Stimulated activated CD4-positive, alpha-beta T cell treated with anti-CD3 and anti-CD28 coated beads, Interleukin-4, amount 100 ng/mL, for 4 hours (primary cell): ENCODE results near the gene ZNF568.

Source experiments
- DNase-seq, 2 experiments: peaks; one replicate each; pipeline ENCODE4 v3.0.0-alpha.2; 2020

The ZNF568 gene

GRCh38 chr19:36915992-36916830 lies at the start of gene ZNF568, which contains the start of gene ZNF829:
ZNF568 (plus strand) TSS chr19:36916332; CDS start chr19:36922771, 6,439 bp downstream.
ZNF829 (minus strand) TSS chr19:36916291; CDS start chr19:36915167, 1,124 bp downstream.
- peak; percentile 79 to 88 for DNase-seq

- DNase-seq: no peak
Measured at GRCh38 chr19:36876993-36877938, 38.9 kb upstream of the ZNF568 start.

GRCh38 chr19:36891768-36892357 lies 24.3 kb upstream of the ZNF568 start:
- no peak for DNase-seq

GRCh38 chr19:36894849-36895383 lies 21.2 kb upstream of the ZNF568 start:
- DNase-seq: no peak

GRCh38 chr19:36898422-36898821 lies 17.7 kb upstream of the ZNF568 start:
- no peak for DNase-seq

GRCh38 chr19:36916991-36917390 lies 859 bp downstream of the ZNF568 start:
- DNase-seq: no peak

- DNase-seq: no peak
Measured at GRCh38 chr19:36918090-36918489, 2.0 kb downstream of the ZNF568 start.

- DNase-seq: no peak
Measured at GRCh38 chr19:36931684-36932083, 15.6 kb downstream of the ZNF568 start.

- DNase-seq: no peak
Measured at GRCh38 chr19:36939153-36939552, 23.0 kb downstream of the ZNF568 start.

- no peak for DNase-seq
Measured at GRCh38 chr19:36950335-36951119, 34.4 kb downstream of the ZNF568 start.

GRCh38 chr19:36962346-36962745 lies 46.2 kb downstream of the ZNF568 start:
- no peak for DNase-seq

- DNase-seq: no peak
Measured at GRCh38 chr19:36963280-36963679, 47.1 kb downstream of the ZNF568 start.

- no peak for DNase-seq
Measured at GRCh38 chr19:36972571-36972970, 56.4 kb downstream of the ZNF568 start.

- DNase-seq: peak; percentile 63 to 70
Measured at GRCh38 chr19:36973021-36973843, 57.1 kb downstream of the ZNF568 start.

GRCh38 chr19:36973844-36974195 lies 57.7 kb downstream of the ZNF568 start:
- no peak for DNase-seq

GRCh38 chr19:36986131-36986530 lies 70.0 kb downstream of the ZNF568 start:
- no peak for DNase-seq

- no peak for DNase-seq
Measured at GRCh38 chr19:36986601-36987000, 70.5 kb downstream of the ZNF568 start.

GRCh38 chr19:36987091-36987490 lies 71.0 kb downstream of the ZNF568 start:
- DNase-seq: no peak

- DNase-seq: no peak
Measured at GRCh38 chr19:36997152-36997842, 81.2 kb downstream of the ZNF568 start.

GRCh38 chr19:36997843-36998235 lies 81.7 kb downstream of the ZNF568 start:
- no peak for DNase-seq

GRCh38 chr19:36999313-36999712 lies 83.2 kb downstream of the ZNF568 start:
- DNase-seq: no peak
